Skeletal muscle tissue (tissue), 4 donors: ENCODE data around the gene PTPRK. TPM values are rescaled to one million over a fixed set of nuclear protein-coding genes. Genes with fewer than 3 reads are reported as not detected.

Experiments used
- H3K27ac ChIP-seq: one replicate; pipeline ENCODE4 v1.7.0; 2013; ENCODE audit warnings: mild to moderate bottlenecking, low read depth, low read length, inconsistent platforms
- H3K27me3 ChIP-seq, 3 donors: one replicate each; pipeline ENCODE4 v1.7.0; 2013; ENCODE audit warnings: low read length in 3 of 3; ENCODE audit not compliant: control insufficient read depth in 3 of 3, insufficient read depth in 3 of 3
- H3K36me3 ChIP-seq, 3 donors: one replicate each; pipeline ENCODE4 v1.7.0; 2013; ENCODE audit warnings: low read length in 3 of 3; ENCODE audit not compliant: control insufficient read depth in 3 of 3, insufficient read depth in 3 of 3
- H3K4me1 ChIP-seq, 3 donors: one replicate each; pipeline ENCODE4 v1.7.0; 2013; ENCODE audit warnings: low read length in 3 of 3, mild to moderate bottlenecking in 3 of 3; ENCODE audit not compliant: control insufficient read depth in 3 of 3, insufficient read depth in 3 of 3
- H3K4me3 ChIP-seq, 3 donors: one replicate each; pipeline ENCODE4 v1.7.0; 2013; ENCODE audit warnings: low read length in 3 of 3
- H3K9ac ChIP-seq, 3 donors: one replicate each; pipeline ENCODE4 v1.7.0; 2013; ENCODE audit warnings: low read length in 3 of 3, mild to moderate bottlenecking in 3 of 3, moderate library complexity in 2 of 3, low read depth in 1 of 3
- H3K9me3 ChIP-seq, 3 donors: one replicate each; pipeline ENCODE4 v1.7.0; 2013; ENCODE audit warnings: low read length in 3 of 3; ENCODE audit not compliant: control insufficient read depth in 3 of 3
- total RNA-seq: library from RNA; depleted of rRNA; stranded (reverse); fragments of >200 nt; gene quantifications from one replicate; pipeline ENCODE4 v1.2.3, GENCODE V29; 2014
- donor health status: Osteomylitis.

PTPRK gene
- total RNA-seq, 1 donor from 2014 or later, result 37.1 TPM

DNA sequence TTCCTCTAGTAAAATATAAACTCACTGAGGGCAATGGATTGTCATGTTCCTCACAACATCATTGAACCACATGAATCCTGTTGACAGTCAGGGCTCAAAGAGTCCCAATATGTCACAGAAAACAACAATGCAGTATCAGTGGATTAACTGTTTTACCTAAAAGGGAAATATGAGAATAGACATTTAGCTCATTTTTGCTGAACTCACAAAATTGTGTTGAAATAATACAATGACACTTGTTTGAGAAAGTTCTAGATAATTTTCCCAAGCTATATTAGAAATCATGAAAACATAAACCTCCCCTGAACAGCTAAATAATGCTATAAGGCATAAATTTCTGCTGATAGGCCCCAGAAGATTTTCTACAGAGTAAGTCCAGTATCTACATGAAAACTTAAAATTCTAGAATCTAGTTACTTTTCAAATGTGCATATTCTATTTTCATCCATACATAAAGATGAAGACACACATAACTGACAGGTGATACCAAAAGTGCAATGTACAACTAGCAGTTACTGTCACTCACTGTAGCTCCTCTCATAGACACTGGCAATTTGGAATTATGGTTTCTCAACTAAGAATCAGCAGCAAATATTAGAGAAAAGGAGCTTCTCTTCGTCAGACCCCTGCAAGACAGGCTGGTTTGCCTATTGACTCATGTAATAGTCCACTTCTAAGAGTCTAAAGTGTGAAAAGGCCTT, 269.9 kb downstream of the PTPRK start:
- Histone ChIP-seq H3K4me3 (no peak overlapping the region), H3K27me3 (no peaks in the 10 kb centered on the region), H3K9me3 (no peaks in the 10 kb centered on the region), H3K27ac (no peak overlapping the region), H3K4me1 (no peaks in the 10 kb centered on the region), H3K9ac (no peak overlapping the region), H3K36me3 (no peaks in the 10 kb centered on the region)

DNA sequence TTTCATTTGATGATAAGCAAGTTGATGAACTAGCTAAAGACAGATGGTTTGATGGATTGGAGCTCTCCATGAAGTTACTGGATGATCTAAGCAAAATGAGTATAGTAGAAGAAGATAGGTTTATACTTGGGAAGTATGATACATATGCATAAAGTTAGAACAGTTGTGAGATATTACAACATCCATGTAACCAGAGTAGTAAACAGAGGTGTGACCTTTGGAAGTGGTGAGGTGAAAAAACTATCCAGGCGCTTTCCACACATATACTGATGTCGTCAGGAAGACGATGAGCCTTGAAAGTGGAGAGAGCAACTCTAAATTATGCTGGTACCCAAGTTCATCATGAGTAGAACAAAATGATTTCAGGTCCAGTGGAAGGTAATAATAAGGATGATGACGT, 271.0 kb downstream of the PTPRK start:
- Histone ChIP-seq H3K9ac (no peak overlapping the region), H3K9me3 (no peaks in the 10 kb centered on the region), H3K4me3 (no peak overlapping the region), H3K27me3 (no peaks in the 10 kb centered on the region), H3K36me3 (no peaks in the 10 kb centered on the region), H3K27ac (no peak overlapping the region), H3K4me1 (no peaks in the 10 kb centered on the region)

DNA sequence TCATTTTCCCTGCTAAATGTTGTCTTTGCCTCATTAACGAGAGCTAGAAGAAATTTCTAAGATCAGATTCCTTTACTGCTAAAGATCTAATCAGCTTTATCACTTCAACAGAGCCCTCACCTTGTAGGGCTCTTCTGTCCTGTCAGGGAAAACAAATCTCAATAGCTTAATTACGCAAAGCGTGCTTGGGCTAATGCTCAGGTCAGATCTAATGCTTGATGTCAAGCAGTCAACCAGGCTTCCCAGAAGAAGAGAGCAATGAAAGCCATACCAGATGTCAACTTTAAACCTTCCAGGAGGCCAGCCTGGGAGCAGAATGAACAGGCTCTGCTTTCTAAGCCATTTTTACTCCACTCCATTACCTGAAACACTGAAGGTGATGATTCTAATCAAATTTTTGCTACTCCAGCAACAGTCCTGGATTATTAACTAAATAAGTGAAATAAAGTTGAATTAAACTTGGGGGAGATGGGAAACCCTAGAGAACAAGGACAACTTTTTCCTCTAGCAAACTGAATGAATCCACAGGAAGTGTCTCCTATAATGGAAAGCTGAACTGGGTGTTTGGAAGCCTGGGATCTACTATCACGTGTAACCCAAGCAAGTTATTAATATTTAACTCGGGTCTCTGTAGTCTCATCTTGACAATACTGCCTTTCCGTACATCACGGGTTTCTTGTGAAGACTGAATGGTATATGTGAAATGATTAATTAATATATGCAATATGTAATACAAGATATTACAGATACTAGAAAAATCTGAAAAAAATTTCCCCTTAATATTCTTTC, 273.7 kb downstream of the PTPRK start:
- Histone ChIP-seq H3K4me1 (no peaks in the 10 kb centered on the region), H3K36me3 (no peaks in the 10 kb centered on the region), H3K27ac (no peak overlapping the region), H3K9me3 (no peaks in the 10 kb centered on the region), H3K27me3 (no peaks in the 10 kb centered on the region), H3K4me3 (no peak overlapping the region), H3K9ac (no peak overlapping the region)

DNA sequence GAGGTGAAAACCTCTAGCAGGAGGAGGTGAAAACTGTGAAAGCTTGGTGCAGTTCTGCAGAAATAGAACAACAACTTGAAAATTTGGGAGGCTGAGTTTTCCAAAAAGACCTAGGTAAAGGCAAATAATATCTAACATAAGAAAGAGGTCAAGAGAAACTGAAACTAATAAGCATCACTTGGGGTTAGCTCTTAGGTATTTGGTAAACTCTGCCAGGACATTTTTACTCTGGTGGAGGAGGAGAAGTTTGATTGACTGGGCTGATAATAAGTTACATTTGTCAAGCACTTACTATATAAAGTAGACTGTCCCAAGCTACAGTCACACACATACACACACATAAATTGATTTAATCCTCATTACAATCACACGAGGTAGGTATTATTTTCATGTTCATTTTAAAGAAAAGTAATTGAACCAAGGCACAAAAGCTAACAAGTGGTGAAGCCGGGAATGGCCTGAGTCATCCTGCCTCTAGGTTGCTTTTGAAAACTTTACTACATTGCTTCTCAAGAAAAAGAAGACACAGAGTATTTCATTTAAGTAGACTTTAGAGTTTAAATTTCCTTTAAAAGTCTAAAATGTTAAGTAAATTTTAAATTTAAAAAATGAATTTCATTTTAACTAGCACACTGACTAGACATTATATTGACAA, 275.5 kb downstream of the PTPRK start:
- H3K9me3 ChIP-seq, result no peaks in the 10 kb centered on the region
- H3K4me3 ChIP-seq, result no peak overlapping the region

DNA sequence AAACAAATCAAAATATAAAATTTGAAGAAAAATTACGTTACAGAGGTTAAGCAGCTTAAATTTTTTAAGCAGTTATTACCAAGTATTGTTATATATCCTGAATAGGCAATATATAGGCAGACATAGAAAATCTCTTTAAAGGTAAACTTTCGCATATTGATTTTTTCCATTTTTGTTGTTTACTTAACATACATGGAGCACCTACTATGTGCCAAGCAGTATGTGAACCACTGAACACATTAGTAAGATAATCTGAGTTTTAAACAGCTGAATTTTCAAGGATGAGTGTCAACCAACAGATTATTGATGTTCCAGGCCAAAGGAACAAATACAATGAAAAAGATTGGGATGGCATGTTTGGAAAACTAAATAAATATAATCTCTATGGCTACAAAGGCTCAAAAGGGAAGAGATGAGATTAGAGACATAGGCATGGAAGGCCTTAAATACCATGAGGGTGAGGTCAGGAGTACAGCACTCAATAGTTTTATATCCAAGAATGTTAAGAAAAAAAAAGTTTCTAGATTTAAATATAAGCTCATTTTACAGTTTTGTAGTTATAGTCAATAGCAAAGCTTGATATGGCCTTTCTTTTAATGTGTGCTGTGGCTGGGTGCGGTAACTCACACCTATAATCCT, 277.5 kb downstream of the PTPRK start:
- no peaks in the 10 kb centered on the region for H3K9me3 ChIP-seq
- no peak overlapping the region for H3K27ac ChIP-seq
- H3K27me3 ChIP-seq, result no peaks in the 10 kb centered on the region
- no peaks in the 10 kb centered on the region for H3K36me3 ChIP-seq
- no peak overlapping the region for H3K9ac ChIP-seq
- H3K4me3 ChIP-seq, result no peak overlapping the region
- H3K4me1 ChIP-seq, result no peaks in the 10 kb centered on the region

More for the DNA sequence above, 275.5 kb downstream of the PTPRK start:
- Histone ChIP-seq H3K27me3 (no peaks in the 10 kb centered on the region), H3K36me3 (no peaks in the 10 kb centered on the region), H3K9ac (no peak overlapping the region), H3K27ac (no peak overlapping the region), H3K4me1 (no peaks in the 10 kb centered on the region)

DNA sequence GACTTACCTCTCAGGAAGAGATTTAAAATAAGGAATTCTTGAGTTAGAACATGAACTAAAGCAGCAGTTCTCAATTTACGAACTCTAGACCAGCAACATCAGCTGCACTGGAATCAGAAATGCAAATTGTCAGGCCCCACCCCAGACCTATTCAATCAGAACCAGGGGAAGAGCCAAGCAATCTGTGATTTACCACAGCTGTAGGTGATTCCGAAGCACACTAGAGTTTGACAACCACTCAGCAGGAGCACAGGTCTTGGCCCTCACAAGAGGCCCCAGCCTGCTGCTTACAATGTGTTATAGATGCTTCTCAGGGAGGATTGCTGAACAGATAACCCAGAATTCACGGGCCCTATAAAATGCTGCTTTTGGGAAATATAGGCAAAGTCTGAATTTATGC, 279.2 kb downstream of the PTPRK start:
- Histone ChIP-seq H3K9ac (no peak overlapping the region), H3K27me3 (no peaks in the 10 kb centered on the region), H3K27ac (no peak overlapping the region), H3K36me3 (no peaks in the 10 kb centered on the region), H3K4me3 (no peak overlapping the region), H3K4me1 (no peaks in the 10 kb centered on the region), H3K9me3 (no peaks in the 10 kb centered on the region)

DNA sequence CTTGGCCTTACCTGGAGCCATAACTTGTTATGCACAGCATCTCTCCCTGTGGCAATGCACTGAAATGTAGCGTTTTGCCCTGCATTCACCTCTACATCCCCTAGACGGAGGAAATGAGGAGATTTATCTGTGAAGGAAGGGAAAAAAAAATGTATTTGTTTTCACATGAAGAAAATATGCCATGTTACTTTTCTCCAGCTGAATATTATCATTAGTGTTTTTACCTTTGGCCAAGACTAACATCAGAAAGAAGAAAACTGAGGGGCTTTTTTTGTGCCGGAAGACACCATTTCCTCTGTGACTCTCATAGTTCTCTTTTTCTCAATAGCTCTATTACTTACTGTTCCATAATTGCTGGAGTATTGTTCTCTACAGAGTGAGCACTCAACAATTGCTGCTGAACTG, 280.4 kb downstream of the PTPRK start:
- no peak overlapping the region for H3K9ac ChIP-seq
- no peak overlapping the region for H3K4me3 ChIP-seq
- H3K36me3 ChIP-seq, result no peaks in the 10 kb centered on the region
- no peaks in the 10 kb centered on the region for H3K4me1 ChIP-seq
- no peak overlapping the region for H3K27ac ChIP-seq
- no peaks in the 10 kb centered on the region for H3K27me3 ChIP-seq
- H3K9me3 ChIP-seq, result no peaks in the 10 kb centered on the region

DNA sequence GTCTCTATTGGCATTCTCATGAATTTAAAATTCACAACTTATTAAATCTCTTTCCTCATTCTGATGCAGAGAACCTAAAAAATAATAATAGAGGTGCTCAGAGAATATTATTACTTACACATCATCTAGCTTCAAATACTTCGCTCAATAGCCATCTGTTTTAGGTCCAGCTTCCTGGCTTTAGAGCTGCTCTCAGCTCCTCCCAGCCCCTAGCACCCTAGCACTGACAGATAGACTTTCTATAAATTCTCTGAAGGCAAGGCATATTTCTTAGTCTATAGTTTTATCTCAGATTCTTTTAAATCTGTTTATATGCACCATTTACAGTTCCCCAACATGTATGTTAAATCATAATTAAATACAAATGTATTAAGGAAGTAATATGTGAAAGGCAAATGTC, 281.3 kb downstream of the PTPRK start:
- Histone ChIP-seq H3K4me1 (no peaks in the 10 kb centered on the region), H3K27ac (no peak overlapping the region), H3K27me3 (no peaks in the 10 kb centered on the region), H3K9ac (no peak overlapping the region), H3K36me3 (no peaks in the 10 kb centered on the region), H3K9me3 (no peaks in the 10 kb centered on the region), H3K4me3 (no peak overlapping the region)

DNA sequence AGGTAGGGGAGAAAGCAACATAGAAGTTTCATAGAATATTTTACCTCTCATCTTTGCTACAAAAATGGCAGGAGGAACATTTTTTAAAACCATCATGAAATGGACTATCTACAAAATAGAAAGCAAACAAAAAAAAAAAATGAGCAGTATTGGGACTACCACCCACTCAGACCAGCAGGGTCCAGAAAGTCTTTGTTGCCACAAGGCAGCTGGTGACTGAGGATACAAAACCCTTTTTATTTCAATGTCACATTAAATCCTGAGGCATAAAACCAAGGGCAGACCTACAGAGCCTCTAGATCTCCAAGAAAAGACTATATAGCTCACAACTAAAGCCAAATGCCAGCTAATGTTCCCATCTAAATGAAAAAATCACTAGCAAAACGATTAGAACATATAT, 282.2 kb downstream of the PTPRK start:
- H3K4me3 ChIP-seq, result no peak overlapping the region
- H3K27me3 ChIP-seq, result no peaks in the 10 kb centered on the region
- H3K9me3 ChIP-seq, result no peaks in the 10 kb centered on the region
- H3K27ac ChIP-seq, result no peak overlapping the region
- H3K9ac ChIP-seq, result no peak overlapping the region
- H3K4me1 ChIP-seq, result no peaks in the 10 kb centered on the region
- no peaks in the 10 kb centered on the region for H3K36me3 ChIP-seq

DNA sequence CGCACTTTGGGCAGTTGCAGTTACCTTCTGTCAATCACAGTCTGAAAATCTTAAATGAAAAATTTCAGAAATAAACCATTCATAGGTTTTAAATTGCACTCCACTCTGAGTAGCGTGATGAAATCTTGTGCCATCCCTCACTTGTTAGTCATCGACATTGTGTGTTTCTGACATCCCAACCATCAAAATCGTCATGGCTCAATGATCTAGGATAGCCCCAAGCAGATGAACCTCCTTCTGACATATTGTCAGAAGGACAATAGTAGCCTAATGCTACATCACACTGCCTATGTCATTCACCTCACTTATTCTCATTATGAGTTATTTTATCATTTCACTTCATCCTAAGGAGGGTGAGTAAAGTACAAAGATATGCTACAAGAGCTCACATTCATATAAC, 284.8 kb downstream of the PTPRK start:
- Histone ChIP-seq H3K4me3 (no peak overlapping the region), H3K36me3 (no peaks in the 10 kb centered on the region), H3K4me1 (no peaks in the 10 kb centered on the region), H3K27me3 (no peaks in the 10 kb centered on the region), H3K9ac (no peak overlapping the region), H3K9me3 (no peaks in the 10 kb centered on the region), H3K27ac (no peak overlapping the region)
